Activated T-cell treated with anti-CD3 and anti-CD28 coated beads, Interleukin-2, amount 50 U/mL, for 72 hours (primary cell): ENCODE measurements around the gene UROC1. TPM values are rescaled to one million over a fixed set of nuclear protein-coding genes. Genes with fewer than 3 reads are reported as not detected.

ENCODE experiments used
- ATAC-seq, 2 donors: fragments of 150-1000 bp; cut with Tn5 transposase; replicated peaks in 1 of 2; 2 replicates each; pipeline ENCODE4 v1.10.0; 2021; ENCODE audit warnings: moderate library complexity in 2 of 2, mild to moderate bottlenecking in 1 of 2
- DNase-seq, 2 donors: peaks; one replicate each; pipeline ENCODE4 v3.0.0; 2021 to 2022; ENCODE audit warnings: mixed read lengths in 1 of 2
- H3K27ac Mint-ChIP-seq: one replicate; pipeline ENCODE4 v1.8.0; 2022; ENCODE audit warnings: mild to moderate bottlenecking, moderate library complexity, mixed read lengths
- H3K27me3 Mint-ChIP-seq: one replicate; pipeline ENCODE4 v1.8.0; 2022; ENCODE audit warnings: low read depth, mixed read lengths
- H3K36me3 Mint-ChIP-seq, 2 donors: one replicate each; pipeline ENCODE4 v1.8.0; 2022; ENCODE audit warnings: mixed read lengths in 2 of 2, mild to moderate bottlenecking in 1 of 2; ENCODE audit not compliant: insufficient read depth in 2 of 2
- H3K4me1 Mint-ChIP-seq: one replicate; pipeline ENCODE4 v1.8.0; 2022; ENCODE audit warnings: low read depth, mixed read lengths
- H3K4me3 Mint-ChIP-seq, 2 donors: one replicate each; pipeline ENCODE4 v1.8.0; 2022; ENCODE audit warnings: mild to moderate bottlenecking in 2 of 2, mixed read lengths in 2 of 2, moderate library complexity in 2 of 2
- H3K9me3 Mint-ChIP-seq, 2 donors: one replicate each; pipeline ENCODE4 v1.8.0; 2022; ENCODE audit warnings: mixed read lengths in 2 of 2
- total RNA-seq, 2 donors: library from RNA; stranded (reverse); gene quantifications; one replicate each; pipeline ENCODE4 v1.2.3, GENCODE V29; 2022

The UROC1 gene
- total RNA-seq, 2 donors from 2014 or later = not detected

DNA sequence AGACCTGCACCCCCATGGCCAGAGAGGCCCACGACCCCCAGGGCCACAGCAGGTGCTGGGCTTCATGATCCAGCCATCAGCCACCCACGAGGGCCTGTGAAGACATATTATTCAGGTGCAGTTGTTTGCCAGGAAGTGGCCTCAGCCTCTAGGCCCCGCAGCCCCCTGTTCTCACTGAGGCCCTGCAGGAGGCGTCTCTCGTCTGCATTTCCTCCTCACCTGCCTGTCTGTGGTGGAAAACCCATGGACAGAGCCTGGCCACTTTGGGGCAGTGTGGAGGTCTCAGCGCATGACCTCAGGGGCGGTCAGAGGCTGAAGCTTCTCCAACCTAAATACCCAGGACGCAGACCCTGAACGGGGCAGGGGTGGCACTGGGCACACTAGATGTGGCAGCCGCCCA lies 18.6 kb downstream of the UROC1 start:
- H3K27ac Mint-ChIP-seq = no peak overlapping the region
- H3K4me3 Mint-ChIP-seq = no peak overlapping the region
- no peaks in the 10 kb centered on the region for H3K36me3 Mint-ChIP-seq
- H3K9me3 Mint-ChIP-seq = no peaks in the 10 kb centered on the region
- DNase-seq (no peak), ATAC-seq (no peak)
- H3K4me1 Mint-ChIP-seq = no peaks in the 10 kb centered on the region
- no peaks in the 10 kb centered on the region for H3K27me3 Mint-ChIP-seq

DNA sequence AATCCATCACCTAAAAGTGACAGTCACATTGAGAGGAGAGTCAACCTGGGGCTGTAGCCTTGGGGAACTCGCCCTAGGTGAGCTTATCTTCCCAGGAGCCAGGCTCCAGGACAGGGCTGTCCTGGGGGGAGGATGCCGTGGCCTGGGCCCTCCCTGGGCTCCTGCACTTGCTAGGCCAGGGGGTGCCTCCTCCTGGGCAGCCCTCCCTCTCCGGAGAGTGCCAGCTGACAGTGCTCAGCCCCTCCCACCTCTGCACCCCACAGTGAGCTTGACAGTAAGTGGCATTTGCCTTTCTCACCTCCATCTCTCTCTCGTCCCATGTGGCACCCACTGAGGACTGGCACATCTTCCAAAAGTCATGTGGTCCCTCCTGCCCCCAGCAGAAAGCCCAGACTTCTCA lies 19.1 kb downstream of the UROC1 start:
- H3K27me3 Mint-ChIP-seq = no peaks in the 10 kb centered on the region
- no peaks in the 10 kb centered on the region for H3K4me1 Mint-ChIP-seq
- H3K36me3 Mint-ChIP-seq = no peaks in the 10 kb centered on the region
- no peak overlapping the region for H3K4me3 Mint-ChIP-seq
- no peak for ATAC-seq
- H3K9me3 Mint-ChIP-seq = no peaks in the 10 kb centered on the region
- no peak overlapping the region for H3K27ac Mint-ChIP-seq
- no peak for DNase-seq

DNA sequence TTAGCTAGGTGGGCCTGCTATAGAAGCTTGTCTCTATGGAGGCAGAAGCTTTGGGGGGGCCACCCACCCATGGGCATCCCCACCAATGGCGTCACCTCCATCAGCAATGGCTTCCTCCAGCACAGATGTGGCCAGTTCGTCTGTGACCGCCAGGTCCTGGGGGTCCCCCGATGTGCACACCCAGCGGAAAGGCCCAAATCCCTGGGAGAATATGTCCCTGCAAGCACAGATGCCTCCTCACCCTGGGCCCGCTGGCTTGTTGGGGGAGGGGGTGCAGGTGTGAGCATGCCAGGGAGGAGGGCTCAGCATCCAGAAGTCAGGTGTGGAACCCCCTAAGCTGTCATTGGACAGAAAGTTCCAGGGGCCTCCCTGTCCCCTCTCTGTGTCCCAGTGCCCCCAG lies 19.6 kb downstream of the UROC1 start:
- no peak overlapping the region for H3K4me3 Mint-ChIP-seq
- H3K9me3 Mint-ChIP-seq = no peaks in the 10 kb centered on the region
- H3K36me3 Mint-ChIP-seq = no peaks in the 10 kb centered on the region
- no peak for DNase-seq
- no peak for ATAC-seq
- no peak overlapping the region for H3K27ac Mint-ChIP-seq
- H3K27me3 Mint-ChIP-seq = no peaks in the 10 kb centered on the region
- no peaks in the 10 kb centered on the region for H3K4me1 Mint-ChIP-seq

DNA sequence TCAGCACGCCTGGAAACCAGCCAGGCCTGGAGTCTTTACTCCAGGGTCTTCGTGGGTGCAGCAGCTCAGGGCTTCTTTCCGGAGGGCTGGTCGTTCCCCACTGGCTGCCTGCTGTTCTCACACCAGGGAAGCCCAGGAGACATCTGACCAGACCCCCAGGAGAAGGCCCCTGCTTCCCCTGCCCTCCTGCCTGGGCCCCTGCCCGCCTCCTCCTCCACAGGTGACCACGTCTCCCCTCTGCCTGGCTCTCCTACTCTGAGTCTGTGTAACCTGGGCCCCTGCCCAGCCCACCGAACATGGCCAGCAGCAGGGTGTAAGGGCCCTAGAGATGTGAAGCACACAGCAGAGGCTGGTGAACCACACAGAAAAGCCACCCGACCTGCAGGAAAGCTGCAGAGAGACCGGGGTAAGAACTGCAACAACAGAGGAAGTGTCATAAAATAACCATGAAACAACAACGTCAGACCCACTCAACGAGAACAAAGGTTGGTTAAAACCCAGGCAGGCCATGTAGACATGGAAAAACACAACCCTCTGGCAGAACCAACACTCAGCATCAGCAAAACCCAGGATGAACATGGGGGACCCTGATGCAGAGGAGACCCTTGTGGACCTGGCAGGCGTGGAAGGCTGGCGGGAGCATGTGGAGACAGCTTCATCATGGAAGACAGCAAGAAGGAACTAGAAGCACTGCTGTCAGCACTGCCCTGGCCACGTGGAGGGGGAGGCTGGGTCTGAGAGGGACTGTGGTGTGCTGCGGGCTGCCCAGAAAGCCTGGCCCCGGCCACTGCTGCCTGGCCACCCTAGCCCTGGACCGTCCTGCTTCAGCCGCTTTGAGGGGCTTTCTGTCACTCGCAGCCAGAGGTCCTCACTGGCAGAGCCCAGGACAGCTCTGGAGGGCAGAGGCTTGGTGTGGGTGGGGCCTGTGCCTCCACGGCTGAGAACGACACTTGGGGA lies 20.4 kb downstream of the UROC1 start:
- Mint-ChIP-seq H3K36me3 (no peaks in the 10 kb centered on the region), H3K4me1 (no peaks in the 10 kb centered on the region), H3K27me3 (no peaks in the 10 kb centered on the region), H3K27ac (no peak overlapping the region), H3K4me3 (no peak overlapping the region), H3K9me3 (no peaks in the 10 kb centered on the region)
- ATAC-seq (no peak), DNase-seq (no peak)

DNA sequence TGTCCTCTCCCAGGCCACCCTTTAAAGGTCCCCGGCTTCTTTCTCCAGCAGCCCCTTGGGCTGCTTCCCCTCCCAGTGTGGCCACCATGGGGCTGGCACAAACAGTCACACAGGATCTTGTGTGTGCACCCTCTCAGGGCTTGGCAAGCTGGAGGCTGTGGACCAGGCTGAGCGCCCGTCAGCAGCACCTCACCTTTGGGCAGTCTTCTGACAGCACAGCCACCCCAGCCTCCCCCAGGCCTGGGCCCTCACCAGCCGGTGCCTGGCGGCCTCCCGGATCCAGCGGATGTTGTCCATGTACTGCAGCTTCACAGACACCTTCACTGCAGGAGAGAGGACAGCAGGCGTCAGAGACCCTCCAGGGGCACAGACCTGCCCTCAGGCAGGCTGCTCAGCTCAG lies 21.8 kb downstream of the UROC1 start:
- H3K9me3 Mint-ChIP-seq = no peaks in the 10 kb centered on the region
- DNase-seq (no peak), ATAC-seq (no peak)
- no peak overlapping the region for H3K27ac Mint-ChIP-seq
- H3K36me3 Mint-ChIP-seq = no peaks in the 10 kb centered on the region
- H3K4me3 Mint-ChIP-seq = no peak overlapping the region
- no peaks in the 10 kb centered on the region for H3K4me1 Mint-ChIP-seq
- H3K27me3 Mint-ChIP-seq = no peaks in the 10 kb centered on the region

DNA sequence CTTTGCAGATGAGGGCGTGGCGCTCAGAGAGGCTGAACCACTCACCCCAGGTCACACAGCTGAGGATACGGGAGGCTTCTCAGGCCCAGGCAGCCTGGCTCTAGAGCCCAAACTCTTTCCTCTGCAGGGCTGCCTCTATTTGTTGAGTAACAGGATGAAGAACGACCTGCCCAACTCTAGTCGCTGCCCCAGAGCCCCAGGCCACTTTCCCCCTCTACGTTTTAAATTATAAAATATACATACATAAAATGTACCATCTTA lies 22.7 kb downstream of the UROC1 start:
- H3K27ac Mint-ChIP-seq = no peak overlapping the region
- no peak overlapping the region for H3K4me3 Mint-ChIP-seq
- no peak for ATAC-seq
- H3K27me3 Mint-ChIP-seq = no peaks in the 10 kb centered on the region
- no peaks in the 10 kb centered on the region for H3K9me3 Mint-ChIP-seq
- no peaks in the 10 kb centered on the region for H3K4me1 Mint-ChIP-seq
- H3K36me3 Mint-ChIP-seq = no peaks in the 10 kb centered on the region
- DNase-seq = no peak

DNA sequence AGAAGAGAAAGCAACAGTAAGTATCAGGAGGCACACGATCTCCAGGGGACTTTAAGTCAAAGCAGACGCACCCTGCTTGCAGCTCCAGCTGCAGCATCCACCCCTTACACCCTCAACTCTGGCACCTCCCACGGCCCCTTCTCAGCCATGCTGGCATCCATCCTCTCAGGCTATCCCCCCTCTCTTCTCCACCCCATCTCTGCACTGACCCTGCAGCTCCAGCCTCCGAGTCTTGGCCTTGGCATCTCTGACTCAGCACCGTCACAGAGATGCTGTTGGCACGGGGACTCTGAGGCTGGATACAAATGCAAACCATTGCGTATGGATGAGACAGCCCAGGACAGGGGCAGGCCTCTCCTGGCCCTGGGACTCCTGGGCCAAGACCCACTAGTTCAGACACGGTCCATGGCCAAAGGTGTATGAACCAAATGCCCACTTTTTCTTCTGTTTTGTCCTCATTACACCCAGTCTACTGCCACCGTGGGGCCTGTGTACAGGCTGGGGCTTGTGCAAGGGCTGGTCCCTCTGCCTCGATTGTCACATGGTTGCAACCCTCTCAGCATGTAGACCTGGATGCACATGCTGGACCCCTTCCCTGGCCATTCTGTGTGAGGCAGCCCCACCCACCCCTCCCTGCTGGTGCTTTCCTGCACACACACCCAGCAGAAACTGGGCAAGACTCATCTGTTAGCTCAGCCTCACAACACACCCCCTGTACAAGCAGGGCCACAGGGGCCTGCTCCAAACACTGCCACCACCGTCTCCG lies 23.2 kb downstream of the UROC1 start:
- H3K36me3 Mint-ChIP-seq = no peaks in the 10 kb centered on the region
- H3K27ac Mint-ChIP-seq = no peak overlapping the region
- H3K4me1 Mint-ChIP-seq = no peaks in the 10 kb centered on the region
- no peaks in the 10 kb centered on the region for H3K27me3 Mint-ChIP-seq
- no peaks in the 10 kb centered on the region for H3K9me3 Mint-ChIP-seq
- no peak for DNase-seq
- no peak for ATAC-seq
- no peak overlapping the region for H3K4me3 Mint-ChIP-seq

DNA sequence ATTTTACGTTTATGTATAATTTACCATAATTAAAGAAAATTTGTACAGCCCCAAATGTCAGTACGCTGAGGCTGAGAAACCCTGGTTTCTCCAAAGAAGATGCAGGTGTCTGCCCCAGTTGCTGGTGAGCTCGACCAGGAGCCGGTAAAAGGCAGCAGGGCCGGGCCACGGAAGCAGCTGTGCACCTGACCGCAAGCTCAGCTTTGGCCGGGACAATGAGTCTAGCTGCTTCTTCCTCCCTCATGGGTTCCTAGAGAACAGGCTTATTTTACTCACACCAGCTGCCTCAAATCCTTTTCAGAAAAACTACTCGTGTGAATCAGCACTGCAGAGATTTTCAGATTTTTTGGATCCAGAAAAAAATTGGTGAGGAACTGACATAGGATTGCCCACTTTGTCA lies 23.8 kb downstream of the UROC1 start:
- Mint-ChIP-seq H3K4me3 (no peak overlapping the region), H3K9me3 (no peaks in the 10 kb centered on the region)

DNA sequence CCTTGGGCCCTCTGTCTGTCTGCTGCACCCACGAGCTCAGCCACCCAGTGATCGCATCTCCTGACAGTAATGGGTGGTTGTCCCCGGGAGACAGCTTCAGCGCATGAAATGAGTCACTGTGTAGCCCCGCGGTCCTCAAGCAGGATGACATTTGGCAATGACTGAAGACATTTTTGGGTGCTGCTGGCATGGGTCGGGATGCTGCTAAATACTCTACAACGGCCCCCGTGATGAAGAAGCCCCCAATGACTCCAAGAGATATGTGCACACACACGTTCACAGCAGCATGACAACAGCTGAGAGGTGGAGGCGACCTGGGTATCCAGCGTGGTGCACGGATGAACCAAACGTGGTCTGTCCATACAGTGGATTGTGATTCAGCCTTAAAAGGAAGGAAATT lies 24.5 kb downstream of the UROC1 start:
- Mint-ChIP-seq H3K4me1 (no peaks in the 10 kb centered on the region), H3K4me3 (no peak overlapping the region), H3K36me3 (no peaks in the 10 kb centered on the region), H3K9me3 (no peaks in the 10 kb centered on the region), H3K27ac (no peak overlapping the region), H3K27me3 (no peaks in the 10 kb centered on the region)
- ATAC-seq (no peak), DNase-seq (no peak)

More for the DNA sequence above, 23.8 kb downstream of the UROC1 start:
- no peak for DNase-seq
- no peak overlapping the region for H3K27ac Mint-ChIP-seq
- H3K4me1 Mint-ChIP-seq = no peaks in the 10 kb centered on the region
- H3K27me3 Mint-ChIP-seq = no peaks in the 10 kb centered on the region
- H3K36me3 Mint-ChIP-seq = no peaks in the 10 kb centered on the region
- no peak for ATAC-seq

DNA sequence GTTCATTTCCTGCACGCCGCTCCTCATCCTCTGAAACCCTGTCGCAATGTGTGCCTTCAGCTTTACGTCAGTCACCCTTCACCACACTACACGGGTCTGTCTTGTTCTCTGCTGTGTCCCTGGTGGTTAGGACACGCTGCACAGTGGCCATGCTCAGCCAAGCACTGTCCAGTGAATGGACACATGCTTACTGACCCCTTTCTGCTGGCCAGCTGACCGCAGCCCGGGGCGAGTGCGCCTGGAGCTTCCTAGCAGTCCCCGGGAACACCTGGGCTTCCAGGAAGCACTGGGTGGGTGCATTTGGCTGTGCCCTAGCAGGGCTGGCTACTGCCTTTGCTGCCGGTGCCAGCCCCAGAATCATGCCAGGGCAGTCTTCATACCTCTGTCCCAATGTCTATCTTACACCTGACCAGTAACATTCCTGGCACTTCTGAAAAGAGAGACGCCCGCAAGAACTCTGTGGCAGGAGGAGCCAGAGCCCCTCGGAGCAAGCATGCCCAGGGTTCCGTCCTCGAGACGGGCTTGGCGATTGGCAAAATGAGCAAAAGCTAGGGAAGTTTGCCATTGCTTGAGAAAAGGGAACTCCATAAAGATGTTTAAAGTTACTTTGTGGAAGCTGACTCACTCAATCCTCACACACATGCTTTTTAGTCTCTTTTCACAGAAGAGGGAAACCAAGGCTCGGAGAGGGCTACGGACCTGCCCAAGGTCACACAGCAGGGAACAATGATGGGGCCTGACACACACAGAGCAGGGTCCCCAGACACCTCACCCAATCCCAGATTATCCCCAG lies 26.2 kb downstream of the UROC1 start:
- Mint-ChIP-seq H3K9me3 (no peaks in the 10 kb centered on the region), H3K4me3 (no peak overlapping the region), H3K27ac (no peak overlapping the region), H3K36me3 (no peaks in the 10 kb centered on the region), H3K27me3 (no peaks in the 10 kb centered on the region), H3K4me1 (peaks cover 11% of the 10 kb centered on the region)
- ATAC-seq (no peak), DNase-seq (no peak)

DNA sequence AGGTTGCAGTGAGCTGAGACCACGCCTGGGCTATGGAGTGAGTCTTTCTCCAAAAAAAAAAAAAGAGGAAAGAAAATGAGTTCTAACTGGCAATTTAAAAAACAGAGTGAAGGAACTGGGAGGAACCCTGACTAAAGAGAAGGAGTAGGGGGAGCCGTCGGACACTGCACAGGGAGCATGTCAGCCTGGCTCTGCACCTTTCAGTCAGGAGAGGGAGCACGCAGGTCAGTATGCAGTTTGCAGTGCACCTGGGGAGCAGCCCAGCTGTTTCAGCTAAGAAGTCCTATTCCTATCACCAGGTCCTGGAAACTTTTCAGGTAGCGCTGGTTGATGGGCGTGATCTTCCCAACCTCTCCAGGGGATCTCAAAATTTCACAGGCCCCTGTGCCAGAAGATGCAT lies 27.0 kb downstream of the UROC1 start:
- DNase-seq (no peak), ATAC-seq (no peak)
- Mint-ChIP-seq H3K4me3 (no peak overlapping the region), H3K36me3 (no peaks in the 10 kb centered on the region), H3K4me1 (peaks cover 14% of the 10 kb centered on the region), H3K9me3 (no peaks in the 10 kb centered on the region), H3K27ac (no peak overlapping the region), H3K27me3 (no peaks in the 10 kb centered on the region)

DNA sequence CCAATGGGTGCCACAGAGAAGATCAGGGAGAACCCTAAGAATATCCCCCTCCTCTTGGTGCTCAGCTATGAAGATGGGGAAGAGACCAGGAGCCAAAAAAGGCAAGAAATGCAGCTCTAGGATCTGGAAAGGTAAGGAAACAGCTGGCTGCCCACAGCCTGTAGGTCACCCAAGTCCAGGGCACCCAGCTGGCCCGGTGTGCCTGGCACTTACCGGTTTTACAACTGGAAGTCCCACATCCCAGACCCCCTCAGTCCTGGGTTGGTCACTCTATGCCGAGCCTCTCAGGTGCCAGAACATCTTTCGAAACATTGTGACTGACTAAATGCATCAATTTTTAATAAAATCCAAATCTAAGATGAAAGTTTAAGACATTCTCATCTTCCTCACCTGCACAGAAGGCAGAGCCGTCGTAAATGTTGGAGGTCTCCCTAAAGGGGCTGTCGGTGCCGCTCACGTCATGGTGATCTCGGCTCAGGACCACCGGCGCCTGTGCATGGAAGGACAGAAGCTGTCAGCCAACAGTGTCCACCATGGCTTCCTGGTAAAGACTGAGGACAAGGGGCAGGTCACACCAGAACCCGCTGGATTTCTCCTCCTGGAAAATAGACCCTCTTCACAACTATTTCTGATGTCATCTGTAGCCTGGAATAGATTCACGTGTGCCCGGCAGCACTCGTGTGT lies 28.5 kb downstream of the UROC1 start:
- DNase-seq (no peak), ATAC-seq (no peak)
- Mint-ChIP-seq H3K27me3 (no peaks in the 10 kb centered on the region), H3K36me3 (no peaks in the 10 kb centered on the region), H3K27ac (no peak overlapping the region), H3K4me3 (no peak overlapping the region), H3K4me1 (peaks cover 14% of the 10 kb centered on the region), H3K9me3 (no peaks in the 10 kb centered on the region)

DNA sequence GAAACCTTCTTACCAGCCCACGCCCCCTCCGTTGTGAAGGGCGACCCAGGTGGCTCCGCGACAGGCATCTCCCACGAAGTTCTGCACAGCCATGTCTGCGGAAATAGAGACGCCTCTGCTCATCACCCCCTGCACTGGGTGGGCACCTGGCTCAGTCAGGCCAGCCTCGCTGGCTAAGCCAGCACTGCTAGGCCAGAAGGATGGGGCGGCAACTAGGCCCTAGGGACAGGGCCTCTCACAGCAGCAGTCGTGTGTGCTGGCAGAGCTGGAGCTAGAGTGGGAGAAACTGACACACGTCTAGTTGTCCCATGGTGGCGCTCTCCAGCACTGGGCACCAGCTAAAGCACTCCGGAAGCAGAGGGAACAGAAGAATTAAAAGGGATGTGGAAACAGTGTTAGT lies 29.4 kb downstream of the UROC1 start:
- Mint-ChIP-seq H3K4me1 (peaks cover 14% of the 10 kb centered on the region), H3K27me3 (no peaks in the 10 kb centered on the region), H3K27ac (no peak overlapping the region), H3K9me3 (no peaks in the 10 kb centered on the region), H3K4me3 (no peak overlapping the region), H3K36me3 (no peaks in the 10 kb centered on the region)
- DNase-seq (no peak), ATAC-seq (no peak)
